ENCODE data around the gene ARPC2. TPM values are rescaled to one million over a fixed set of nuclear protein-coding genes. Genes with fewer than 3 reads are reported as not detected.

ARPC2 gene
- total and polyA plus RNA-seq, 2 of the 13 experiments (the other 11 are each of a cell fraction or from before 2014, with no cell fraction given) = 168 to 303 TPM

GRCh38 chr2:218289639-218290315, 72.8 kb downstream of the ARPC2 start (continued):
- TF ChIP-seq YEATS4 (CRISPR knock-in tag; IDR thresholded peaks at IDR 0.05; ENCODE audit: borderline replicate concordance) (peak; percentile 73; the same call in 1 of the 2 replicates), STAT6 (CRISPR knock-in tag; IDR thresholded peaks at IDR 0.05; ENCODE audit: borderline replicate concordance) (no peak), ZNF569 (CRISPR knock-in tag; IDR thresholded peaks at IDR 0.05; ENCODE audit: borderline replicate concordance) (peak; percentile 63; the same call in 1 of the 2 replicates), BATF2 (CRISPR knock-in tag; IDR thresholded peaks at IDR 0.05) (no peak), ZBTB38 (CRISPR knock-in tag; IDR thresholded peaks at IDR 0.05) (no peak), ZNF513 (CRISPR knock-in tag; conservative IDR thresholded peaks at IDR 0.05) (no peak), ZNF224 (CRISPR knock-in tag; IDR thresholded peaks at IDR 0.05) (no peak), THRA (CRISPR knock-in tag; IDR thresholded peaks at IDR 0.05; ENCODE audit: borderline replicate concordance) (peak; percentile 52; the same call in 1 of the 2 replicates), ZFP36L1 (CRISPR knock-in tag; IDR thresholded peaks at IDR 0.05) (no peak), AHR (CRISPR knock-in tag; IDR thresholded peaks at IDR 0.05) (no peak; the same call in 1 of the 2 replicates), ZNF367 (CRISPR knock-in tag; IDR thresholded peaks at IDR 0.05; ENCODE audit: borderline replicate concordance) (0 out of 2 replicates have a peak, but pooled peaks have one; percentile 56), POGZ (CRISPR knock-in tag; IDR thresholded peaks at IDR 0.05) (no peak), BRCA1 (CRISPR knock-in tag; IDR thresholded peaks at IDR 0.05) (peak; percentile 85; the same call in 1 of the 2 replicates), POLR2G (IDR thresholded peaks at IDR 0.05; ENCODE audit: low read depth, low read length) (peak; percentile 69), HNF4G (IDR thresholded peaks at IDR 0.05; ENCODE audit: borderline replicate concordance, low read depth, low read length) (peak; percentile 79), HNF4G (CRISPR knock-in tag; IDR thresholded peaks at IDR 0.05; ENCODE audit: borderline replicate concordance, low read depth) (no peak), ATF1 (CRISPR knock-in tag; IDR thresholded peaks at IDR 0.05) (no peak), ZFP90 (CRISPR knock-in tag; IDR thresholded peaks at IDR 0.05; ENCODE audit: borderline replicate concordance) (peak; percentile 82), HMG20B (CRISPR knock-in tag; conservative IDR thresholded peaks at IDR 0.05) (no peak), ZBTB34 (CRISPR knock-in tag; IDR thresholded peaks at IDR 0.05) (no peak), MAZ (IDR thresholded peaks at IDR 0.05; ENCODE audit: borderline replicate concordance, low read depth, low read length) (no peak), MAZ (CRISPR knock-in tag; IDR thresholded peaks at IDR 0.05; ENCODE audit: low read depth) (no peak)
